GM12878 (cell line): ENCODE measurements around the gene OSBPL3. TPM values are rescaled to one million over a fixed set of nuclear protein-coding genes. Genes with fewer than 3 reads are reported as not detected.

Experiments
- ATAC-seq: fragments of 200-7000 bp; cut with Tn5 transposase; 3 replicates; pipeline ENCODE4 v1.9.1; 2020; ENCODE audit warnings: mild to moderate bottlenecking, moderate library complexity
- Bru-seq: library from RNA; stranded (reverse); fragments of 400-500 nt; gene quantifications from one replicate; lab custom pipeline; 2021; lab: Mats Ljungman, UMichigan
- BruChase-seq, 2 experiments: library from RNA; stranded (reverse); fragments of 400-500 nt; gene quantifications; one replicate each; lab custom pipeline; 2021; lab: Mats Ljungman, UMichigan
- BruUV-seq: library from RNA; stranded (reverse); fragments of 400-500 nt; replicated peaks from 2 replicates; lab custom pipeline; 2021; lab: Mats Ljungman, UMichigan
- CTCF ChIA-PET: fragments of 300-600 bp; sonication (Branson Sonifier 250); formaldehyde crosslinking; extraction: SDS; loops from one replicate; lab custom pipeline; 2021; ENCODE audit warnings: inconsistent platforms; lab: Yijun Ruan, JAX
- POLR2A ChIA-PET: fragments of 350-600 bp; formaldehyde crosslinking; extraction: SDS; loops from one replicate; lab custom pipeline; 2021; ENCODE audit warnings: inconsistent platforms; lab: Charles Lee
- RAD21 ChIA-PET: fragments of 300-600 bp; sonication (Branson Sonifier 250); formaldehyde crosslinking; loops from one replicate; lab custom pipeline; 2023; ENCODE audit warnings: antibody characterized with exemption; ENCODE audit not compliant: unreplicated experiment; lab: Charles Lee
- SMC1A ChIA-PET: fragments of 300-600 bp; sonication (Branson Sonifier 250); formaldehyde crosslinking; loops from one replicate; lab custom pipeline; 2023; ENCODE audit not compliant: unreplicated experiment, uncharacterized antibody; lab: Charles Lee
- DNase-seq: peaks from one replicate; pipeline ENCODE4 v3.0.0-alpha.2; 2011; ENCODE audit warnings: low read depth, low spot score
- FAIRE-seq: peaks from 3 replicates; lab custom pipeline; 2011; peaks lifted over from hg19 to GRCh38; lab: Jason Lieb, UNC
- H2AFZ ChIP-seq: 2 replicates; pipeline ENCODE4 v1.6.0; 2011; ENCODE audit warnings: low read depth, low read length, control low read depth; ENCODE audit not compliant: control insufficient read depth
- H3K27ac ChIP-seq: 2 replicates; pipeline ENCODE4 v1.5.1; 2011; ENCODE audit warnings: control low read depth; ENCODE audit not compliant: control insufficient read depth, insufficient read depth
- H3K27me3 ChIP-seq, 2 experiments: replicated peaks in 1 of 2; 2 replicates each; pipeline versions ENCODE4 v1.6.0 to v1.6.1; 2011; ENCODE audit warnings: low read length in 1 of 2; ENCODE audit not compliant: control insufficient read depth in 2 of 2, insufficient read depth in 2 of 2
- H3K36me3 ChIP-seq, 2 experiments: 2 replicates each; pipeline ENCODE4 v1.5.1; 2011; ENCODE audit warnings: low read length in 1 of 2; ENCODE audit not compliant: control insufficient read depth in 2 of 2, insufficient read depth in 2 of 2
- H3K4me1 ChIP-seq: 2 replicates; pipeline ENCODE4 v1.6.1; 2011; ENCODE audit warnings: mild to moderate bottlenecking, low read length, moderate library complexity, mixed read lengths; ENCODE audit not compliant: control insufficient read depth, insufficient read depth
- H3K4me2 ChIP-seq: 2 replicates; pipeline ENCODE4 v1.6.0; 2011; ENCODE audit warnings: control low read depth; ENCODE audit not compliant: control insufficient read depth, insufficient read depth
- H3K4me3 ChIP-seq: fragments of 200-600 bp; sonication (generic); 2 replicates; pipeline ENCODE4 v1.5.1; 2016
- H3K79me2 ChIP-seq: 2 replicates; pipeline ENCODE4 v1.6.0; 2011; ENCODE audit warnings: low read length; ENCODE audit not compliant: control insufficient read depth, insufficient read depth
- H3K9ac ChIP-seq: 2 replicates; pipeline ENCODE4 v1.8.0; 2011; ENCODE audit warnings: low read length, control low read depth, mixed read lengths; ENCODE audit not compliant: control insufficient read depth, insufficient read depth
- H3K9me3 ChIP-seq: replicated peaks from 3 replicates; pipeline ENCODE4 v1.5.1; 2011; ENCODE audit warnings: mild to moderate bottlenecking, low read length; ENCODE audit not compliant: control insufficient read depth, insufficient read depth
- H4K20me1 ChIP-seq: 2 replicates; pipeline ENCODE4 v1.6.0; 2011; ENCODE audit not compliant: control insufficient read depth, insufficient read depth
- DPF2 ChIP-seq: fragments of 450-650 bp; IDR thresholded peaks from 2 replicates; pipeline ENCODE4 v1.6.1; 2017; ENCODE audit warnings: mild to moderate bottlenecking
- EGR1 ChIP-seq, 2 experiments: IDR thresholded peaks; 1 replicate in 1 of 2; 2 replicates in 1 of 2; pipeline ENCODE4 v1.6.1; 2011 to 2012; ENCODE audit warnings: low read depth in 2 of 2, low read length in 2 of 2, borderline replicate concordance in 1 of 2, mild to moderate bottlenecking in 1 of 2, moderate library complexity in 1 of 2
- ESRRA ChIP-seq: IDR thresholded peaks from 2 replicates; pipeline ENCODE4 v1.6.1; 2012; ENCODE audit warnings: mild to moderate bottlenecking, low read length, improper control_type of control experiment
- ETV6 ChIP-seq, 2 experiments: fragments of 450-650 bp in 1 of 2; IDR thresholded peaks in 1 of 2; conservative IDR thresholded peaks in 1 of 2; 2 replicates each; pipeline ENCODE4 v1.6.1; 2014; ENCODE audit warnings: antibody characterized with exemption in 1 of 2, borderline replicate concordance in 1 of 2, low read depth in 1 of 2, mild to moderate bottlenecking in 1 of 2, moderate library complexity in 1 of 2
- JUND ChIP-seq: IDR thresholded peaks from 2 replicates; pipeline ENCODE4 v1.6.1; 2012; ENCODE audit warnings: low read depth, mild to moderate bottlenecking, low read length, improper control_type of control experiment, moderate library complexity
- KLF5 ChIP-seq: fragments of 450-650 bp; IDR thresholded peaks from 2 replicates; pipeline ENCODE4 v1.6.1; 2014; ENCODE audit warnings: mild to moderate bottlenecking; ENCODE audit not compliant: partially characterized antibody
- MEF2B ChIP-seq: fragments of 450-650 bp; IDR thresholded peaks from 2 replicates; pipeline ENCODE4 v1.6.1; 2018; ENCODE audit warnings: mild to moderate bottlenecking, moderate library complexity; ENCODE audit not compliant: partially characterized antibody, poor library complexity, severe bottlenecking
- SREBF1 ChIP-seq: IDR thresholded peaks from 2 replicates; pipeline ENCODE4 v1.6.1; 2012; ENCODE audit warnings: mild to moderate bottlenecking, low read length
- YY1 ChIP-seq: IDR thresholded peaks from 2 replicates; pipeline ENCODE4 v1.6.1; 2011; ENCODE audit warnings: low read depth, mild to moderate bottlenecking, low read length
- WGBS: methylation state at CpG from one replicate; pipeline ENCODE4 v1.1.6; 2016; ENCODE audit warnings: low lambda C conversion rate; ENCODE audit not compliant: insufficient replicate concordance, insufficient coverage; ENCODE audit errors: missing lambda C conversion rate; 5-methylcytosine and 5-hydroxymethylcytosine counted together
- in situ Hi-C: fragments of 300-500 bp; cut with MboI; formaldehyde crosslinking; loops from 9 replicates; pipeline ENCODE4 v1.14.3; 2018; ENCODE audit warnings: mixed read lengths
- intact Hi-C: fragments of 100-400 bp; cut with micrococcal nuclease; formaldehyde crosslinking; loops from one replicate; pipeline ENCODE4 v1.14.2; 2022; ENCODE audit not compliant: unreplicated experiment
- long read RNA-seq, 2 experiments: library from polyadenylated mRNA; unstranded; transcript quantifications; one replicate each; pipeline ENCODE4 v2.0.0, GENCODE V29; 2019 to 2020
- polyA minus RNA-seq, 3 experiments: library from RNA; depleted of rRNA, polyadenylated mRNA; stranded (reverse); fragments of >200 nt; gene quantifications; 2 replicates each; pipeline ENCODE4 v1.2.3, GENCODE V29; 2011
- polyA plus RNA-seq, 11 experiments: library from polyadenylated mRNA; depleted of rRNA in 4 of 11; unstranded in 6 of 11; stranded (reverse) in 5 of 11; fragments of >200 nt; fragmentation: Nextera tagmentation in 4 of 11; fragmentation: Illumina TruSeq in 1 of 11; extraction: Ambion mirVana in 4 of 11; extraction: Trizol in 1 of 11; gene quantifications; 1 replicate in 1 of 11; 2 replicates in 10 of 11; pipeline versions ENCODE4 v1.2.1 to v1.2.3, GENCODE V29; 2011 to 2016; ENCODE audit warnings: inconsistent platforms in 2 of 11, missing spikeins in 2 of 11, low read depth in 1 of 11
- total RNA-seq, 4 experiments: library from RNA; depleted of rRNA in 3 of 4; stranded (reverse); fragments of >200 nt in 3 of 4; fragmentation: Illumina TruSeq in 1 of 4; extraction: Trizol in 1 of 4; gene quantifications; 2 replicates each; pipeline versions ENCODE4 v1.2.1 to v1.2.3, GENCODE V29; 2013 to 2021
- TF ChIP-seq, protein P1 (sequence below): IDR thresholded peaks from 2 replicates; pipeline ENCODE4 v1.6.1; 2011; ENCODE audit warnings: borderline replicate concordance, low read depth, mild to moderate bottlenecking, moderate library complexity, mixed read lengths, low read length; ENCODE audit not compliant: insufficient read depth; ENCODE audit errors: extremely low read length
- TF ChIP-seq, protein P2 (sequence below): fragments of 150-350 bp; IDR thresholded peaks from 2 replicates; pipeline ENCODE4 v1.6.1; 2014; ENCODE audit warnings: mild to moderate bottlenecking, low read depth, low read length

The OSBPL3 gene, protein sequence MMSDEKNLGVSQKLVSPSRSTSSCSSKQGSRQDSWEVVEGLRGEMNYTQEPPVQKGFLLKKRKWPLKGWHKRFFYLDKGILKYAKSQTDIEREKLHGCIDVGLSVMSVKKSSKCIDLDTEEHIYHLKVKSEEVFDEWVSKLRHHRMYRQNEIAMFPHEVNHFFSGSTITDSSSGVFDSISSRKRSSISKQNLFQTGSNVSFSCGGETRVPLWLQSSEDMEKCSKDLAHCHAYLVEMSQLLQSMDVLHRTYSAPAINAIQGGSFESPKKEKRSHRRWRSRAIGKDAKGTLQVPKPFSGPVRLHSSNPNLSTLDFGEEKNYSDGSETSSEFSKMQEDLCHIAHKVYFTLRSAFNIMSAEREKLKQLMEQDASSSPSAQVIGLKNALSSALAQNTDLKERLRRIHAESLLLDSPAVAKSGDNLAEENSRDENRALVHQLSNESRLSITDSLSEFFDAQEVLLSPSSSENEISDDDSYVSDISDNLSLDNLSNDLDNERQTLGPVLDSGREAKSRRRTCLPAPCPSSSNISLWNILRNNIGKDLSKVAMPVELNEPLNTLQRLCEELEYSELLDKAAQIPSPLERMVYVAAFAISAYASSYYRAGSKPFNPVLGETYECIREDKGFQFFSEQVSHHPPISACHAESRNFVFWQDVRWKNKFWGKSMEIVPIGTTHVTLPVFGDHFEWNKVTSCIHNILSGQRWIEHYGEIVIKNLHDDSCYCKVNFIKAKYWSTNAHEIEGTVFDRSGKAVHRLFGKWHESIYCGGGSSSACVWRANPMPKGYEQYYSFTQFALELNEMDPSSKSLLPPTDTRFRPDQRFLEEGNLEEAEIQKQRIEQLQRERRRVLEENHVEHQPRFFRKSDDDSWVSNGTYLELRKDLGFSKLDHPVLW
- 60.2 and 64.2 TPM in 2 replicates for total RNA-seq (2013; cell fraction: nucleolus; rRNA removed)
- total RNA-seq (2014; rRNA removed): 26.3 and 29.3 TPM in 2 replicates
- 27.8 and 28.2 TPM in 2 replicates for total RNA-seq (2014; rRNA removed; fragmentation: Illumina TruSeq; extraction: Trizol)
- 34.0 and 46.6 TPM in 2 replicates for total RNA-seq (2021)
- polyA plus RNA-seq (2011; ENCODE audit: low read depth): 8.9 TPM
- polyA plus RNA-seq (2011; rRNA removed): 26.1 and 28.0 TPM in 2 replicates
- 14.5 and 15.8 TPM in 2 replicates for polyA plus RNA-seq (2011; cell fraction: cytosol; rRNA removed)
- polyA plus RNA-seq (2011; cell fraction: nucleus; rRNA removed): 77.3 and 96.7 TPM in 2 replicates
- polyA plus RNA-seq (2012): 11.0 and 12.1 TPM in 2 replicates
- polyA plus RNA-seq (2014; fragmentation: Illumina TruSeq; extraction: Trizol): 23.3 and 26.6 TPM in 2 replicates
- 10 to 100 TPM in 1 of 2 experiments, 1 to 10 TPM in 1; 6.1 to 15.2 TPM for polyA plus RNA-seq (2014; fragmentation: Nextera tagmentation; extraction: Ambion mirVana)
- polyA plus RNA-seq (2014; rRNA removed): 24.2 and 28.1 TPM in 2 replicates
- polyA plus RNA-seq (2016; fragmentation: Nextera tagmentation; extraction: Ambion mirVana): 10 to 100 TPM; 33.3 to 38.1 TPM
- 39.3 and 41.8 TPM in 2 replicates for polyA minus RNA-seq (2011; rRNA and poly(A)+ RNA removed)
- polyA minus RNA-seq (2011; cell fraction: cytosol; rRNA and poly(A)+ RNA removed): 7.9 and 12.3 TPM in 2 replicates
- 34.5 and 77.9 TPM in 2 replicates for polyA minus RNA-seq (2011; cell fraction: nucleus; rRNA and poly(A)+ RNA removed)
- Bru-seq, nascent RNA: percentile 89 among the genes with signal in this experiment
- percentile 87 among the genes with signal in this experiment for BruChase-seq, experiment 1, labeled RNA remaining after a 6-hour chase
- BruChase-seq, experiment 2, labeled RNA remaining after a 2-hour chase: percentile 87 among the genes with signal in this experiment
- long read RNA-seq, experiment 1, full-length matches to known transcripts: 4 of 16 reads
- long read RNA-seq, experiment 1, partial matches to known transcripts: 4 of 16 reads
- long read RNA-seq, experiment 1, other reads (novel, unspliced or antisense): 8 of 16 reads
- long read RNA-seq, experiment 2, full-length matches to known transcripts: 11 of 104 reads
- long read RNA-seq, experiment 2, partial matches to known transcripts: 26 of 104 reads
- long read RNA-seq, experiment 2, other reads (novel, unspliced or antisense): 67 of 104 reads

DNA sequence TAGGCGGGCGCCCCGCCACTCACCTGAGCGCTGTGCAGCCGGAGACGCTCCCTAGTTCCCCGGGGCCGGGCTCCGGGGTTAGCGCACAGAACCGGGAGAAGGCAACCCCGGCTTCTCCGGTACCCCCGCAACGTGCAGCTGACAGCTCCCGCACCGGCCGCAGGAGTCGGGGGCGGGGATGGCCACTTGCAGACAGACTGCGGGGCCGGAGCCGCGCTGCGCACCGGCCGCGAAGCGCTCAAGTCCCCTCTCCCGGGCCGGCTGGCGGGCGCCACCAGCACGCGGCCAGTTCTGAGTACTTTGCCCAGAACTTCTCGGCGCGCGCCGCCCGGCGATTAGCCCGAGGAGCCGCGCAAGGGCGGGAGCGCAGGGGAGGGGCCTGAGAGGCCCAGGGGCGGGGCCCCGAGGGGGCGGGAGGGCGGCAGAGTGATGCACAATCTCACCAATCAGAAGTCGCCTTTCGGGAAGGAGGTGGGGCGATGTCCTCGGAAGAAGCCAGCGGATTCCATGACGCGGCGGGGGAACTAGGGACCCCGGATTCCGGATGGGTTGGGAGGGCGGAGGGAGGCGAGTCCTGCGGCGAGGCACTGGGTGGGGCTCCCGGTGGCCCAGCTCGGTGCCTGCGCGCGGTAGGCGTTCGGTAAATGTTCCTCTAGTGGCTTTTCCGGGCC, at the start of gene OSBPL3:
OSBPL3 (minus strand) TSS at position 316 of the 671 bp plus-strand sequence. CDS start 87,706 bp downstream, outside the sequence.
- ChIA-PET RAD21 (interaction anchor here (0.9 to 11.1 kb wide), 24 partner anchors 14 to 167 kb away, joined by 3 to 106 read pairs (median 7); no protein-coding TSS in a partner anchor), CTCF (interaction anchor here (0.5 to 9.8 kb wide), 27 partner anchors 8 to 348 kb away, joined by 3 to 129 read pairs (median 6); no protein-coding TSS in a partner anchor), SMC1A (interaction anchor here (0.6 to 16.1 kb wide), 18 partner anchors 15 to 159 kb away, joined by 3 to 189 read pairs (median 11); no protein-coding TSS in a partner anchor), POLR2A (interaction anchor here (0.7 to 6.0 kb wide), 18 partner anchors 8 to 168 kb away, joined by 3 to 68 read pairs (median 4); no protein-coding TSS in a partner anchor)
- Histone ChIP-seq H3K27ac (peak within 1 kb of the TSS; percentile 78), H3K4me1 (peaks cover 5% of the 10 kb centered on the region), H4K20me1 (no peaks in the 10 kb centered on the region), H3K36me3 (no peaks in the 10 kb centered on the region), H2AFZ (peak within 1 kb of the TSS; percentile 80), H3K79me2 (peaks cover 47% of the 10 kb centered on the region), H3K9ac (peak within 1 kb of the TSS; percentile 73), H3K27me3 (no peaks in the 10 kb centered on the region), H3K4me2 (peak within 1 kb of the TSS; percentile 92), H3K9me3 (no peaks in the 10 kb centered on the region), H3K4me3 (peak within 1 kb of the TSS; percentile 78)
- DNase-seq (peak; percentile 78), ATAC-seq (peak; percentile 81), FAIRE-seq (peak; percentile 91)
- in situ Hi-C loops (loop anchor here (5.0 kb wide), 1 partner anchor 163 kb away; no protein-coding TSS in a partner anchor), intact Hi-C loops (loop anchor here (1.0 to 5.0 kb wide), 5 partner anchors 42 to 223 kb away; partner anchors contain the start of gene GSDME)
- BruUV-seq: no TSS peak
- WGBS: under 1% methylated on average over 60 of the region's 73 CpGs
- TF ChIP-seq KLF5: no peak
- peak; percentile 58 for TF ChIP-seq YY1
- TF ChIP-seq, protein P1, sequence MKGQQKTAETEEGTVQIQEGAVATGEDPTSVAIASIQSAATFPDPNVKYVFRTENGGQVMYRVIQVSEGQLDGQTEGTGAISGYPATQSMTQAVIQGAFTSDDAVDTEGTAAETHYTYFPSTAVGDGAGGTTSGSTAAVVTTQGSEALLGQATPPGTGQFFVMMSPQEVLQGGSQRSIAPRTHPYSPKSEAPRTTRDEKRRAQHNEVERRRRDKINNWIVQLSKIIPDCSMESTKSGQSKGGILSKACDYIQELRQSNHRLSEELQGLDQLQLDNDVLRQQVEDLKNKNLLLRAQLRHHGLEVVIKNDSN: no peak
- TF ChIP-seq ESRRA: no peak
- TF ChIP-seq, protein P2, sequence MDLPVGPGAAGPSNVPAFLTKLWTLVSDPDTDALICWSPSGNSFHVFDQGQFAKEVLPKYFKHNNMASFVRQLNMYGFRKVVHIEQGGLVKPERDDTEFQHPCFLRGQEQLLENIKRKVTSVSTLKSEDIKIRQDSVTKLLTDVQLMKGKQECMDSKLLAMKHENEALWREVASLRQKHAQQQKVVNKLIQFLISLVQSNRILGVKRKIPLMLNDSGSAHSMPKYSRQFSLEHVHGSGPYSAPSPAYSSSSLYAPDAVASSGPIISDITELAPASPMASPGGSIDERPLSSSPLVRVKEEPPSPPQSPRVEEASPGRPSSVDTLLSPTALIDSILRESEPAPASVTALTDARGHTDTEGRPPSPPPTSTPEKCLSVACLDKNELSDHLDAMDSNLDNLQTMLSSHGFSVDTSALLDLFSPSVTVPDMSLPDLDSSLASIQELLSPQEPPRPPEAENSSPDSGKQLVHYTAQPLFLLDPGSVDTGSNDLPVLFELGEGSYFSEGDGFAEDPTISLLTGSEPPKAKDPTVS: no peak
- TF ChIP-seq DPF2: 0 out of 2 replicates have a peak, but pooled peaks have one; percentile 10
- TF ChIP-seq JUND: no peak
- no peak for TF ChIP-seq MEF2B
- no peak for TF ChIP-seq ETV6 (conservative IDR thresholded peaks at IDR 0.05 in 1 of 2, IDR thresholded peaks at IDR 0.05 in 1 of 2; ENCODE audit: borderline replicate concordance in 1 of 2, low read depth in 1 of 2)
- TF ChIP-seq EGR1 (IDR thresholded peaks at IDR 0.05; ENCODE audit: borderline replicate concordance in 1 of 2, low read depth in 2 of 2, low read length in 2 of 2): peak in 1 of 2 experiments; percentile 36; a peak in 1 of 3 replicates
- TF ChIP-seq SREBF1: no peak
